ENCODE measurements around the gene AGAP3. TPM values are rescaled to one million over a fixed set of nuclear protein-coding genes. Genes with fewer than 3 reads are reported as not detected.

AGAP3 gene
- polyA plus RNA-seq, 3 donors = 6.4 to 133 (median 6.8) TPM

DNA sequence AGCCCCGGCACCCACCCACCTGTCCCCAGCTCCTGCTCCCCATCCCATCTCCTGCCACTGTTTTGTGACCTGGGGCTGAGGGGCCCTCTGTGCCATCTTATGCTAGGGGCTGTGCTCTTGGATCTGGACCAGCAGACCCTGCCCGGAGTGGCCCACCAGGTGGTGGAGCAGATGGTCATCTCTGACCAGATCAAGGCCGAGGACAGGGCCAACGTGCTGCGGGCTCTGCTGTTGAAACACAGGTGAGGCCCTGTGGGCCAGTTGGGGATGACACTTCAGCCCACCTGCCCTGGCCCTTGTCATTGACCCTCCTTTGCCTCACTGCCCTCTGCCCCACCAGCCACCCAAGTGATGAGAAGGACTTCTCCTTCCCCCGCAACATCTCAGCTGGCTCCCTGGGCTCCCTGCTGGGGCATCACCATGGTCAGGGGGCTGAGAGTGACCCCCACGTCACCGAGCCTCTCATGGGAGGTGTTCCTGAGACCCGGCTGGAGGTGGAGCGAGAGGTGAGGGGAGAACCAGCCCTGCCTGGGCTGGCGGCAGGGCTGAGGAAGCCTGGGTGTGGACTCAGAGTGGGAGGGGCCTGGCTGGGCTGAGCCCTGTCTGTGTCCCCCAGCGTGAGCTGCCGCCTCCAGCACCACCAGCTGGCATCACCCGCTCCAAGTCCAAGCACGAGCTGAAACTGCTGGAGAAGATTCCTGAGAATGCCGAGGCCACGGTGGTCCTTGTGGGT is 16.3 kb upstream of the AGAP3 start:
- H3K27me3 ChIP-seq (ENCODE audit: control insufficient read depth in 2 of 2, insufficient read depth in 2 of 2, low read length in 2 of 2) = no peaks in the 10 kb centered on the region
- Mint-ChIP-seq H3K36me3 (peaks cover 65 to 91% of the 10 kb centered on the region in 2 donors), H3K27ac (peak overlapping the region in 1 of 7 donors; percentile 69), H3K9me3 (peaks cover 0 to 3% (median 0%) of the 10 kb centered on the region in 7 donors), H3K27me3 (ENCODE audit: low read depth in 3 of 3) (no peaks in the 10 kb centered on the region), H3K4me3 (no peak overlapping the region), H3K4me1 (no peaks in the 10 kb centered on the region)
- 96% methylated on average over 15 of the region's 17 CpGs for WGBS (ENCODE audit: insufficient coverage)
- H3K36me3 ChIP-seq (replicated peaks in 1 of 2; ENCODE audit: control insufficient read depth in 1 of 2, insufficient read depth in 2 of 2, low read length in 2 of 2) = peaks cover 90 to 95% of the 10 kb centered on the region in 2 donors
- H2AFZ ChIP-seq (ENCODE audit: insufficient read depth, low read depth, low read length, poor library complexity, severe bottlenecking) = no peak overlapping the region
- H3K27ac ChIP-seq (ENCODE audit: low read depth in 1 of 2, low read length in 2 of 2) = no peak overlapping the region
- no peak for DNase-seq
- intact Hi-C loops (cut with micrococcal nuclease) = no loop called here
- no peaks in the 10 kb centered on the region for H3K4me1 ChIP-seq (ENCODE audit: control insufficient read depth in 1 of 2, insufficient read depth in 2 of 2, low read length in 2 of 2)
- H4K20me1 ChIP-seq (ENCODE audit: insufficient read depth, low read length) = peaks cover 47% of the 10 kb centered on the region
- H3K9me3 ChIP-seq (replicated peaks in 1 of 2; ENCODE audit: control insufficient read depth in 1 of 2, insufficient read depth in 1 of 2, low read length in 2 of 2) = no peaks in the 10 kb centered on the region
- no peak overlapping the region for H3K4me3 ChIP-seq (replicated peaks in 1 of 3; ENCODE audit: low read depth in 2 of 3, low read length in 3 of 3)
- no peak overlapping the region for H3K4me2 ChIP-seq (replicated peaks; ENCODE audit: extremely low read depth, low read length, poor library complexity, severe bottlenecking)
- H3K79me2 ChIP-seq (ENCODE audit: insufficient read depth, low read length) = no peaks in the 10 kb centered on the region
- no peak for TF ChIP-seq CTCF (IDR thresholded peaks at IDR 0.05)
- H3K9ac ChIP-seq (ENCODE audit: insufficient read depth, low read length, poor library complexity, severe bottlenecking) = no peak overlapping the region

DNA sequence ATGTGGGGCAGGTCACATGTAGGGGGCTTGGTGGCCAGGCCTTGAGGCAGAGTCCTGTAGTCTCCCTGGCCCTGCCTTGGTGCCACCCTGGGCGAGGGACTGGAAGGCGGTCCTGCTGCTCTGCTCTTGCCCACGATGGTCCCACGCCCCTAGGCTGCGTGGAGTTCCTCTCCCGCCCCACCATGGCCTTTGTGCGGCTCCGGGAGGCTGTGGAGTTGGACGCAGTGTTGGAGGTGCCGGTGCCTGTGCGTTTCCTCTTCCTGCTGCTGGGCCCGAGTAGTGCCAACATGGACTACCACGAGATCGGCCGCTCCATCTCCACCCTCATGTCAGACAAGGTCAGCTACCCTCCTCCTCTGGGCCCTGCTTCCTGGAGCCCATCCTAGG is 15.7 kb upstream of the AGAP3 start:
- Mint-ChIP-seq H3K27ac (peak overlapping the region in 1 of 7 donors; percentile 55), H3K4me3 (no peak overlapping the region), H3K27me3 (ENCODE audit: low read depth in 3 of 3) (no peaks in the 10 kb centered on the region), H3K9me3 (peaks cover 0 to 3% (median 0%) of the 10 kb centered on the region in 7 donors), H3K36me3 (peaks cover 65 to 91% of the 10 kb centered on the region in 2 donors), H3K4me1 (no peaks in the 10 kb centered on the region)
- Histone ChIP-seq H3K79me2 (ENCODE audit: insufficient read depth, low read length) (no peaks in the 10 kb centered on the region), H3K4me2 (replicated peaks; ENCODE audit: extremely low read depth, low read length, poor library complexity, severe bottlenecking) (no peak overlapping the region), H3K27me3 (ENCODE audit: control insufficient read depth in 2 of 2, insufficient read depth in 2 of 2, low read length in 2 of 2) (no peaks in the 10 kb centered on the region), H2AFZ (ENCODE audit: insufficient read depth, low read depth, low read length, poor library complexity, severe bottlenecking) (no peak overlapping the region), H3K4me1 (ENCODE audit: control insufficient read depth in 1 of 2, insufficient read depth in 2 of 2, low read length in 2 of 2) (no peaks in the 10 kb centered on the region), H3K36me3 (replicated peaks in 1 of 2; ENCODE audit: control insufficient read depth in 1 of 2, insufficient read depth in 2 of 2, low read length in 2 of 2) (peaks cover 90 to 95% of the 10 kb centered on the region in 2 donors), H3K9me3 (replicated peaks in 1 of 2; ENCODE audit: control insufficient read depth in 1 of 2, insufficient read depth in 1 of 2, low read length in 2 of 2) (no peaks in the 10 kb centered on the region), H3K27ac (ENCODE audit: low read depth in 1 of 2, low read length in 2 of 2) (no peak overlapping the region), H4K20me1 (ENCODE audit: insufficient read depth, low read length) (peaks cover 43% of the 10 kb centered on the region), H3K9ac (ENCODE audit: insufficient read depth, low read length, poor library complexity, severe bottlenecking) (no peak overlapping the region), H3K4me3 (replicated peaks in 1 of 3; ENCODE audit: low read depth in 2 of 3, low read length in 3 of 3) (no peak overlapping the region)
- no peak for DNase-seq
- WGBS (ENCODE audit: insufficient coverage) = over 99% methylated on average over 15 of the region's 15 CpGs
- intact Hi-C loops (cut with micrococcal nuclease) = no loop called here
- no peak for TF ChIP-seq CTCF (IDR thresholded peaks at IDR 0.05)

All from CD14-positive monocyte (primary cell).